ENCODE results near the gene SP7.
A peak's percentile ranks its signal among the peaks of the same experiment; 100 is the strongest.

SP7 gene

DNA sequence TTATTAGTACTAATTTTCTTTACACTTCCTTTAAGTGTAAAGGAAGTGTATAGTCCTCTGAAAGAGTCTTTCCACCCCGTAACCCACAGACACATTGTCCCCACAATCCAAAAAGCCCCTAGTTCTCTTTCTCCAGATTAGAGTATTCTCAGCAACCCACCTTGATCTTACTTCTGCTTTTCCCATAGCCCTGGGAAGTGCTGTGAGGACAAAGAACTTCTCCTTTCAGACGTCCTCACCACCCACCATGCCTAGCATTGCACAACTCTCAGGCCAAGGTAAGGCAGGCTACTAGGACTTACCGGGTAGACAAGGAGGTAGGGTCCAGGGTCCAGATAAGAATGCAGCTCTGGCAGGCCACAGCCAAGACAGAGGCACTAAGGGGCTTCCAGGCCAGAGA lies 22.2 kb downstream of the SP7 start:
- TF ChIP-seq, protein P1, sequence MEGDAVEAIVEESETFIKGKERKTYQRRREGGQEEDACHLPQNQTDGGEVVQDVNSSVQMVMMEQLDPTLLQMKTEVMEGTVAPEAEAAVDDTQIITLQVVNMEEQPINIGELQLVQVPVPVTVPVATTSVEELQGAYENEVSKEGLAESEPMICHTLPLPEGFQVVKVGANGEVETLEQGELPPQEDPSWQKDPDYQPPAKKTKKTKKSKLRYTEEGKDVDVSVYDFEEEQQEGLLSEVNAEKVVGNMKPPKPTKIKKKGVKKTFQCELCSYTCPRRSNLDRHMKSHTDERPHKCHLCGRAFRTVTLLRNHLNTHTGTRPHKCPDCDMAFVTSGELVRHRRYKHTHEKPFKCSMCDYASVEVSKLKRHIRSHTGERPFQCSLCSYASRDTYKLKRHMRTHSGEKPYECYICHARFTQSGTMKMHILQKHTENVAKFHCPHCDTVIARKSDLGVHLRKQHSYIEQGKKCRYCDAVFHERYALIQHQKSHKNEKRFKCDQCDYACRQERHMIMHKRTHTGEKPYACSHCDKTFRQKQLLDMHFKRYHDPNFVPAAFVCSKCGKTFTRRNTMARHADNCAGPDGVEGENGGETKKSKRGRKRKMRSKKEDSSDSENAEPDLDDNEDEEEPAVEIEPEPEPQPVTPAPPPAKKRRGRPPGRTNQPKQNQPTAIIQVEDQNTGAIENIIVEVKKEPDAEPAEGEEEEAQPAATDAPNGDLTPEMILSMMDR (IDR thresholded peaks at IDR 0.05; ENCODE audit: borderline replicate concordance, insufficient read depth, low read depth, low read length) = no peak
- no peak overlapping the region for H3K4me3 ChIP-seq (ENCODE audit: low read depth, low read length)

GRCh38 chr12:53308276-53308675 lies 27.9 kb downstream of the SP7 start:
- TF ChIP-seq, protein P1 (IDR thresholded peaks at IDR 0.05; ENCODE audit: borderline replicate concordance, insufficient read depth, low read depth, low read length) = no peak

GRCh38 chr12:53306826-53307225 lies 29.3 kb downstream of the SP7 start:
- TF ChIP-seq, protein P1 (IDR thresholded peaks at IDR 0.05; ENCODE audit: borderline replicate concordance, insufficient read depth, low read depth, low read length) = no peak
- H3K4me3 ChIP-seq (ENCODE audit: low read depth, low read length) = no peak overlapping the region

More at GRCh38 chr12:53308276-53308675, 27.9 kb downstream of the SP7 start:
- H3K4me3 ChIP-seq (ENCODE audit: low read depth, low read length) = no peak overlapping the region

- no peak overlapping the region for H3K4me3 ChIP-seq (ENCODE audit: low read depth, low read length)
- TF ChIP-seq, protein P1 (IDR thresholded peaks at IDR 0.05; ENCODE audit: borderline replicate concordance, insufficient read depth, low read depth, low read length) = no peak
These were observed 33.3 kb downstream of the SP7 start for GRCh38 chr12:53302903-53303302.

DNA sequence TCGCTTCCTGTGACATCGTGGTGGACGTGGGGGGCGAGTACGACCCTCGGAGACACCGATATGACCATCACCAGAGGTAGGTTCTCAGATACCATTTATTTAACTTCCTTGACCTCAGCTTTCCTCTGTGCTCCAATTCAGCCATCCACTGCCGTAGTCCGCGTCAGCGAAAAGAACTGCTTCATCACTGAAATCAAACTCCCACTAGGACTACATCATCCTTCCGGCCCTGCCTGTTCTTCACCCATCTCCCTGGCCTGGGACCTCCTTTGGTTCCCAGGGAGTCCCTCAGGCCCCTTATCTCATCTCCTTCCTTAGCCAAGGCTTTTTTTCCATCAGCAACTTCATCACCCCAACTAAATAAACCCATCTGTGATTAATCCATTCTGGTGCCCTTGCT lies 36.0 kb downstream of the SP7 start:
- H3K4me3 ChIP-seq (ENCODE audit: low read depth, low read length) = peak overlapping the region; percentile 95
- TF ChIP-seq, protein P1 (IDR thresholded peaks at IDR 0.05; ENCODE audit: borderline replicate concordance, insufficient read depth, low read depth, low read length) = no peak

DNA sequence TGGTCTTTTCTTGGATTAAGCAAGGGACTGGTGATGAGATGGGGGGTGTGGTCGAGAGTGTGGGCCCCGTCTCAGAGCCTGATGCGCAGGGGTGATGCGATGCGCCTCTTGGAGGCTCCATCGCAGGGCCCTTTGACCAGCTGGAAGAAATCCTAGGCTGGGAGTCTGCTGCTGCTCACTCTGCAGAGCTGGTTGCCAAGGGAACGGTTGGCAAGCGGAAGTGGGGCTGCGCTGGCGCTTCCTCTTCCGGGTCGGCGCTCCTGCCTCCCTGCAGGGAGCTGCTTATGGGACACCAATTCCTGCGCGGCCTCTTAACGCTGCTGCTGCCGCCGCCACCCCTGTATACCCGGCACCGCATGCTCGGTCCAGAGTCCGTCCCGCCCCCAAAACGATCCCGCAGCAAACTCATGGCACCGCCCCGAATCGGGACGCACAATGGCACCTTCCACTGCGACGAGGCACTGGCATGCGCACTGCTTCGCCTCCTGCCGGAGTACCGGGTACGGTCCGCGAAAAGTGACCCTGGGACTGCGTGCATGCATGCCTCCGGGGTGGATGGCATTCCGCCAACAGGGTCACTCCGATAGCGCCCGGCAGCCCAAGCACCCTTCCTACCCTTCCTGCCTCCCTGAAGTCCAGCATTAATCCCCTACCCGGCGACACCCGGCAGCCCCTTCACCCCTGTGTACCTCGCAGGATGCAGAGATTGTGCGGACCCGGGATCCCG lies 36.5 kb downstream of the SP7 start, which contains the start of gene MYG1:
MYG1 (plus strand) TSS at position 242 of the 727 bp plus-strand sequence; CDS start at position 285, 43 bp downstream.
- TF ChIP-seq, protein P1 (IDR thresholded peaks at IDR 0.05; ENCODE audit: borderline replicate concordance, insufficient read depth, low read depth, low read length) = no peak
- H3K4me3 ChIP-seq (ENCODE audit: low read depth, low read length) = peak within 1 kb of the TSS; percentile 95

GRCh38 chr12:53299101-53299453 lies 37.1 kb downstream of the SP7 start:
- TF ChIP-seq, protein P1 (IDR thresholded peaks at IDR 0.05; ENCODE audit: borderline replicate concordance, insufficient read depth, low read depth, low read length) = no peak

More at GRCh38 chr12:53299101-53299453, 37.1 kb downstream of the SP7 start:
- peak overlapping the region; percentile 95 for H3K4me3 ChIP-seq (ENCODE audit: low read depth, low read length)

All from GM12875 (cell line).